Measurements from ENCODE around the gene IL6ST.

DNA sequence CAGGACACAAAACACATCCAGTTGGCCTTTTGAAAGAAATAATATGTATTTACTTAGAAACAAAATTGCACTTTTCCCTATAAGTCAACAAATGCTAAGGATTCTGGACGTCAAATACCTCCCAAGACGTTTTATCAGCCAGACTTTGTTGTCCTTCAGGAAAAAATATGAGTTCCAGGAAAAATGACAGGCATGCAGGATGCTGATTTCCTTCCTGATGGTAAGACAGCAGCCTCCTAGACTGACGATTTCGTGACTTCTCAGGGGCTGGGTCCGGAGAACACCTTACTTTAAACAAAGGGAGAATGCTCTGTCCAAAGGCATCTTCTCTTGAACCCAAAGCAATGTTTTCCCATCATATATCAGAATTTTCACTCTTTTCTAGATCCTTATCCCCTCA, 69.1 kb downstream of the IL6ST start:
- TF ChIP-seq, protein P1, sequence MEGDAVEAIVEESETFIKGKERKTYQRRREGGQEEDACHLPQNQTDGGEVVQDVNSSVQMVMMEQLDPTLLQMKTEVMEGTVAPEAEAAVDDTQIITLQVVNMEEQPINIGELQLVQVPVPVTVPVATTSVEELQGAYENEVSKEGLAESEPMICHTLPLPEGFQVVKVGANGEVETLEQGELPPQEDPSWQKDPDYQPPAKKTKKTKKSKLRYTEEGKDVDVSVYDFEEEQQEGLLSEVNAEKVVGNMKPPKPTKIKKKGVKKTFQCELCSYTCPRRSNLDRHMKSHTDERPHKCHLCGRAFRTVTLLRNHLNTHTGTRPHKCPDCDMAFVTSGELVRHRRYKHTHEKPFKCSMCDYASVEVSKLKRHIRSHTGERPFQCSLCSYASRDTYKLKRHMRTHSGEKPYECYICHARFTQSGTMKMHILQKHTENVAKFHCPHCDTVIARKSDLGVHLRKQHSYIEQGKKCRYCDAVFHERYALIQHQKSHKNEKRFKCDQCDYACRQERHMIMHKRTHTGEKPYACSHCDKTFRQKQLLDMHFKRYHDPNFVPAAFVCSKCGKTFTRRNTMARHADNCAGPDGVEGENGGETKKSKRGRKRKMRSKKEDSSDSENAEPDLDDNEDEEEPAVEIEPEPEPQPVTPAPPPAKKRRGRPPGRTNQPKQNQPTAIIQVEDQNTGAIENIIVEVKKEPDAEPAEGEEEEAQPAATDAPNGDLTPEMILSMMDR (conservative IDR thresholded peaks at IDR 0.05; ENCODE audit: low read length): no peak
- TF ChIP-seq EZH2phosphoT487 (IDR thresholded peaks at IDR 0.05; ENCODE audit: borderline replicate concordance): no peak

Measured in Loucy (cell line).